ENCODE measurements around the gene TSC22D4.
A peak's percentile ranks its signal among the peaks of the same experiment; 100 is the strongest.

TSC22D4 gene

DNA sequence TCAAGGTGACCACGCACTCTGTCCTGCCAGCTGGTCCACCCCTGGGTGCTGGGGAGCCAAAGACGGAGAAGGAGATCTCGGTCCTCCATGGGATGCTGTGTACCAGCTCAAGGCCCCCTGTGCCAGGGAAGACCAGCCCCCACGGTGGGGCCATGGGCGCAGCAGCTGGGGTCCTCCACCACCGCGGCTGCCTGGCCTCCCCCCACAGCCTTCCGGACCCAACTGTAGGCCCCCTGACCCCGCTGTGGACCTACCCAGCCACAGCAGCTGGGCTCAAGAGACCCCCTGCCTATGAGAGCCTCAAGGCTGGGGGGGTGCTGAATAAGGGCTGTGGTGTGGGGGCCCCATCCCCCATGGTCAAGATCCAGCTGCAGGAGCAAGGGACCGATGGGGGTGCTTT lies 10.1 kb upstream of the TSC22D4 start:
- TF ChIP-seq, protein P1, sequence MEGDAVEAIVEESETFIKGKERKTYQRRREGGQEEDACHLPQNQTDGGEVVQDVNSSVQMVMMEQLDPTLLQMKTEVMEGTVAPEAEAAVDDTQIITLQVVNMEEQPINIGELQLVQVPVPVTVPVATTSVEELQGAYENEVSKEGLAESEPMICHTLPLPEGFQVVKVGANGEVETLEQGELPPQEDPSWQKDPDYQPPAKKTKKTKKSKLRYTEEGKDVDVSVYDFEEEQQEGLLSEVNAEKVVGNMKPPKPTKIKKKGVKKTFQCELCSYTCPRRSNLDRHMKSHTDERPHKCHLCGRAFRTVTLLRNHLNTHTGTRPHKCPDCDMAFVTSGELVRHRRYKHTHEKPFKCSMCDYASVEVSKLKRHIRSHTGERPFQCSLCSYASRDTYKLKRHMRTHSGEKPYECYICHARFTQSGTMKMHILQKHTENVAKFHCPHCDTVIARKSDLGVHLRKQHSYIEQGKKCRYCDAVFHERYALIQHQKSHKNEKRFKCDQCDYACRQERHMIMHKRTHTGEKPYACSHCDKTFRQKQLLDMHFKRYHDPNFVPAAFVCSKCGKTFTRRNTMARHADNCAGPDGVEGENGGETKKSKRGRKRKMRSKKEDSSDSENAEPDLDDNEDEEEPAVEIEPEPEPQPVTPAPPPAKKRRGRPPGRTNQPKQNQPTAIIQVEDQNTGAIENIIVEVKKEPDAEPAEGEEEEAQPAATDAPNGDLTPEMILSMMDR (IDR thresholded peaks at IDR 0.05; ENCODE audit: unreplicated experiment in 3 of 3): no peak
- Mint-ChIP-seq H3K4me1 (peaks cover 31% of the 10 kb centered on the region), H3K27ac (no peak overlapping the region), H3K27me3 (ENCODE audit: low read depth) (peaks cover 17% of the 10 kb centered on the region), H3K4me3 (no peak overlapping the region), H3K9me3 (no peaks in the 10 kb centered on the region), H3K36me3 (ENCODE audit: low read depth) (peaks cover 5% of the 10 kb centered on the region)

DNA sequence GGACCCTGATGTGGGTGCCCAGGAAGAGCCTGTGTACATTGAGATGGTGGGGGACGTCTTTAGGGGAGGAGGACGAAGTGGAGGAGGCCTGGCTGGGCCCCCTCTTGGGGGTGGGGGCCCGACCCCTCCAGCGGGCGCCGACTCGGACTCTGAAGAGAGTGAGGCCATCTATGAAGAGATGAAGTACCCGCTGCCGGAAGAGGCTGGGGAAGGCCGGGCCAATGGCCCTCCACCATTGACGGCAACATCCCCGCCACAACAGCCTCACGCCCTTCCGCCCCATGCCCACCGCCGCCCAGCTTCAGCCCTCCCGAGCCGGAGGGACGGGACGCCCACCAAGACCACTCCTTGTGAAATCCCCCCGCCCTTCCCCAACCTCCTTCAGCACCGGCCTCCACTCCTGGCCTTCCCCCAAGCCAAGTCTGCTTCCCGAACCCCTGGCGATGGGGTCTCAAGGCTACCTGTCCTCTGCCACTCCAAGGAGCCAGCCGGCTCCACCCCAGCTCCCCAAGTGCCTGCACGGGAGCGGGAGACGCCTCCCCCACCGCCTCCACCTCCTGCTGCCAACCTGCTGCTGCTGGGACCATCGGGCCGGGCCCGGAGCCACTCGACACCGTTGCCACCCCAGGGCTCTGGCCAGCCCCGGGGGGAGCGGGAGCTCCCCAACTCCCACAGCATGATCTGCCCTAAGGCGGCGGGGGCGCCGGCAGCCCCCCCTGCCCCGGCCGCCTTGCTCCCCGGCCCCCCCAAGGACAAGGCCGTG lies 9.5 kb upstream of the TSC22D4 start:
- H3K4me3 Mint-ChIP-seq: no peak overlapping the region
- TF ChIP-seq, protein P1 (IDR thresholded peaks at IDR 0.05; ENCODE audit: unreplicated experiment in 3 of 3): no peak
- H3K27me3 Mint-ChIP-seq (ENCODE audit: low read depth): peaks cover 17% of the 10 kb centered on the region
- H3K27ac Mint-ChIP-seq: no peak overlapping the region
- peaks cover 5% of the 10 kb centered on the region for H3K36me3 Mint-ChIP-seq (ENCODE audit: low read depth)
- H3K9me3 Mint-ChIP-seq: no peaks in the 10 kb centered on the region
- H3K4me1 Mint-ChIP-seq: peaks cover 31% of the 10 kb centered on the region

DNA sequence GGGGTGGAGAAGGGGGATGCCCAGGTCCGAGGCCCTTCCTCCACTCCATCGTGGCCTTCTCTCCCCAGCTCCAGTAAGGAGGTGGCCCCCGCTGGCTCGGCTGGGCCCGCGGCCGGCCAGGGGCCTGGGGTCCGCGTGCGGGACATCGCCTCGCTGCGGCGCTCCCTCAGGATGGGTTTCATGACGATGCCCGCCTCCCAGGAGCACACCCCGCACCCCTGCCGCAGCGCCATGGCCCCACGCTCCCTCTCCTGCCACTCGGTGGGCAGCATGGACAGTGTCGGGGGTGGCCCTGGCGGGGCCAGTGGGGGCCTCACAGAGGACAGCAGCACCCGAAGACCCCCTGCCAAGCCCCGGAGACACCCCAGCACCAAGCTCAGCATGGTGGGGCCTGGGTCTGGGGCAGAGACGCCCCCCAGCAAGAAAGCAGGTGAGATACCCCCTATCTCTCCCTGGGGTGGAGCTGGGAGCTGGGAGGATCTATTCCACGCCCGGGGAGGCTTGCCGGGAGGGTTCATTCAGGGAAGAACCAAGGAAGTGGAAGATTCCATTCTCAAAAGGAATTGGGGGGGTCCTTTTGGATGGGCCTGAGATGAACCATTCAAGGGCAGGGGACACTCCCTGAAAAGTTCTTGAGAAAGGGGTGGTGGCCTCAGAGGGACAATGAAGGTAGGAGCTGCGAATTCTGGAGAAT lies 7.9 kb upstream of the TSC22D4 start:
- Mint-ChIP-seq H3K4me3 (no peak overlapping the region), H3K27ac (peak overlapping the region in 1 of 3 experiments; percentile 52), H3K27me3 (ENCODE audit: low read depth) (peaks cover 6% of the 10 kb centered on the region), H3K36me3 (ENCODE audit: low read depth) (peaks cover 5% of the 10 kb centered on the region), H3K4me1 (peaks cover 26% of the 10 kb centered on the region), H3K9me3 (no peaks in the 10 kb centered on the region)
- TF ChIP-seq, protein P1 (IDR thresholded peaks at IDR 0.05; ENCODE audit: unreplicated experiment in 3 of 3): no peak

DNA sequence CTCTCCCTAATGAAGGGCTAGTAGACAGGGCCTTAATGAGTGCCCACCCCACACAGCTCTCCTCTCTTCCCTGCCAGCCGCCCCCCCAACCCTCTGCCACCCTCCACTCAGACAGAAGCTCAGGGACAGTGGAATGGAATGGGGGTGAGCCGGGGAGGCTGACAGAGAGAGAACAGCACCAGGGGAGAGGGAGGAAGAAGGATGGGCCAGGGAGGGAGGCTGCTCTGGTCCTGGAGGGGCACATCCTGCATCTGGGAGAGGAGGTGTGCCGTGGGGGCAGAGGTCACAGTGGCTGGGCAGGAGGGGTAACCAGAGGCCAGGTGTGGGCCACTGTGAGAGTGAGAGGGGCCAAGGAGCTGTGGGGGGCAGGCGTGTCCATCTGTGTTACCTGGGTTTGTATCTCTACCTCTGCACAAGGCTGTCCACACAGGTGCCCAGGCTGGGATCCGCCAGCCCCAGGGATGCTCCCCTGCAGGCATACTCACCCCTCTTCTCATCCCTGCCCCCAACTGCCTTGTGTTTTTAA lies 7.2 kb upstream of the TSC22D4 start:
- TF ChIP-seq, protein P1 (IDR thresholded peaks at IDR 0.05; ENCODE audit: unreplicated experiment in 3 of 3): no peak
- Mint-ChIP-seq H3K36me3 (ENCODE audit: low read depth) (peaks cover 5% of the 10 kb centered on the region), H3K27ac (peak overlapping the region in 2 of 3 experiments; percentile 59 to 61), H3K4me1 (peaks cover 32% of the 10 kb centered on the region), H3K4me3 (peak overlapping the region; percentile 73 to 85 (median 81)), H3K9me3 (no peaks in the 10 kb centered on the region), H3K27me3 (ENCODE audit: low read depth) (peaks cover 7% of the 10 kb centered on the region)

DNA sequence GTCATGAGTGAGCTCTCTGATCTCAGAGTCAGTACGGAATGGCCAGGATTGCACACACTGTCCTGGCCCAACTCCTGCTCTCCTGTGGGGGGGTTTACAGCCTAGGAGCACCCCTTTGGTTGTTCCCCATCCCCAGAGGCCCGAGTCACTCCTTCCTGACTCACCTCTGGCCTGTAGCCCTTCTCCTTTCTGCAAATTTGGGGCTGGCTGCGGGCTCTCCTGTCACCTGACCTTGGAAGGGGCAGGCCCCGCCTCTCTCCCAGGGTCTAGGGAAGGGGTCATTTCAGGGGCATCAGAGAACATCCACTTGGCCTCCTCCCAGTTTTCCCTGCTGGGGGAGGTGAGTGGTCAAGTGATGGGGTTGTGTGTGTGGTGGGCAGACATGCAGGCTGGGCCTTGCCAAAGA lies 6.5 kb upstream of the TSC22D4 start:
- peaks cover 7% of the 10 kb centered on the region for H3K27me3 Mint-ChIP-seq (ENCODE audit: low read depth)
- H3K9me3 Mint-ChIP-seq: no peaks in the 10 kb centered on the region
- peak overlapping the region in 2 of 3 experiments; percentile 59 to 61 for H3K27ac Mint-ChIP-seq
- H3K4me3 Mint-ChIP-seq: peak overlapping the region; percentile 66 to 85 (median 73)
- H3K4me1 Mint-ChIP-seq: peaks cover 33% of the 10 kb centered on the region
- TF ChIP-seq, protein P1 (IDR thresholded peaks at IDR 0.05; ENCODE audit: unreplicated experiment in 3 of 3): no peak
- peaks cover 5% of the 10 kb centered on the region for H3K36me3 Mint-ChIP-seq (ENCODE audit: low read depth)

All from nephron (organoid).